ENCODE data around the gene LBP. TPM values are rescaled to one million over a fixed set of nuclear protein-coding genes. Genes with fewer than 3 reads are reported as not detected.

LBP gene
- total and polyA plus RNA-seq, 8 donors = 0.16 to 1.9 (median 0.30) TPM; not detected in 3

DNA sequence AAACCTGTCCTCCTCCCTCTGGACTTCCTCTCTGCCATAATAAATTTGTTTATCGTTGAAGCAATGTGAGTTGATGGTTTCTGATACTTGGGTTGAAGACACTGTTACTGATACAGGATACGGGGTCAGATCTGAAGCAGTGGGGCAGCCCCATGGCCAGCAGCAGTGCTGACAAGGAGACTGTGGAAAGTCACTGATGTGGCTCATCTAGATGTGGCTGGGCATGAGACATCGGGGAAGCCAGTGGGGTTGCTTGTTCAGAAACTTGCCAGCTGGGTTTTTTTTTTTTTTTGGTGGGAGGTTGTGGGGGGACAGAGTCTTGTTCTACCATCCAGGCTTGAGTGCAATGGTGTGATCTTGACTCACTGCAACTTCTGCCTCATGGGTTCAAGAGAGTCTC is 45.0 kb upstream of the LBP start:
- Histone ChIP-seq H3K4me3 (no peak overlapping the region), H3K4me1 (no peaks in the 10 kb centered on the region), H3K27me3 (peaks cover 0 to 4% (median 0%) of the 10 kb centered on the region in 4 donors), H3K27ac (no peak overlapping the region), H3K9me3 (no peaks in the 10 kb centered on the region), H3K36me3 (no peaks in the 10 kb centered on the region)
- WGBS, 2 donors = 83 to 94% methylated on average over 3 of the region's 3 CpGs
- DNase-seq = no peak
- TF ChIP-seq, protein P1, sequence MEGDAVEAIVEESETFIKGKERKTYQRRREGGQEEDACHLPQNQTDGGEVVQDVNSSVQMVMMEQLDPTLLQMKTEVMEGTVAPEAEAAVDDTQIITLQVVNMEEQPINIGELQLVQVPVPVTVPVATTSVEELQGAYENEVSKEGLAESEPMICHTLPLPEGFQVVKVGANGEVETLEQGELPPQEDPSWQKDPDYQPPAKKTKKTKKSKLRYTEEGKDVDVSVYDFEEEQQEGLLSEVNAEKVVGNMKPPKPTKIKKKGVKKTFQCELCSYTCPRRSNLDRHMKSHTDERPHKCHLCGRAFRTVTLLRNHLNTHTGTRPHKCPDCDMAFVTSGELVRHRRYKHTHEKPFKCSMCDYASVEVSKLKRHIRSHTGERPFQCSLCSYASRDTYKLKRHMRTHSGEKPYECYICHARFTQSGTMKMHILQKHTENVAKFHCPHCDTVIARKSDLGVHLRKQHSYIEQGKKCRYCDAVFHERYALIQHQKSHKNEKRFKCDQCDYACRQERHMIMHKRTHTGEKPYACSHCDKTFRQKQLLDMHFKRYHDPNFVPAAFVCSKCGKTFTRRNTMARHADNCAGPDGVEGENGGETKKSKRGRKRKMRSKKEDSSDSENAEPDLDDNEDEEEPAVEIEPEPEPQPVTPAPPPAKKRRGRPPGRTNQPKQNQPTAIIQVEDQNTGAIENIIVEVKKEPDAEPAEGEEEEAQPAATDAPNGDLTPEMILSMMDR (IDR thresholded peaks at IDR 0.05) = no peak
- no peak for ATAC-seq
- no peak for FAIRE-seq
- intact Hi-C loops (cut with DNase I) = no loop called here

DNA sequence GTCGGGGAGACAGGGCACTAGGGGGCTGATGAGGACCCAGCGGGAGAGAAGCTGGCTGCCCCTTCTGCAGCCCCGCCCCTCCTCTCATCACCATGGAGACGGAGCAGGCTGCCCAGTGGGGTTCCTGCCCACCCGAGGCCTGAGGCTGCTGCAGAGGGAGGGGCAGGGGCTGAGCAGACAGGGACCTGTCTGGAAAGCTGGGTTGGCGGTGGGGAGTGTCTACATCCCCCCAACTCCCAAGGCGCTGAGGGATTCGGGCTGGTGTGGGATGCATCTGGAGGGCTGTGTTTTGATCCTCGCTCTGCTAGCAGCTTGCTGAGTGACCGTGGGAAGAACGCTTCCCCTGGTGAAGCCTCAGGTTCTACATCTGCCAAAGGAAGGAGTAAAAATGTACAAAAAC is 43.5 kb upstream of the LBP start:
- DNase-seq = no peak
- WGBS, 2 donors = 21 to 26% methylated on average over 11 of the region's 11 CpGs
- intact Hi-C loops (cut with DNase I) = no loop called here
- TF ChIP-seq, protein P1 (IDR thresholded peaks at IDR 0.05) = no peak
- no peak for FAIRE-seq
- no peak overlapping the region for H3K4me3 ChIP-seq
- peaks cover 0 to 4% (median 0%) of the 10 kb centered on the region in 4 donors for H3K27me3 ChIP-seq
- H3K27ac ChIP-seq = no peak overlapping the region
- no peaks in the 10 kb centered on the region for H3K9me3 ChIP-seq
- H3K36me3 ChIP-seq = no peaks in the 10 kb centered on the region
- no peaks in the 10 kb centered on the region for H3K4me1 ChIP-seq
- ATAC-seq = no peak

DNA sequence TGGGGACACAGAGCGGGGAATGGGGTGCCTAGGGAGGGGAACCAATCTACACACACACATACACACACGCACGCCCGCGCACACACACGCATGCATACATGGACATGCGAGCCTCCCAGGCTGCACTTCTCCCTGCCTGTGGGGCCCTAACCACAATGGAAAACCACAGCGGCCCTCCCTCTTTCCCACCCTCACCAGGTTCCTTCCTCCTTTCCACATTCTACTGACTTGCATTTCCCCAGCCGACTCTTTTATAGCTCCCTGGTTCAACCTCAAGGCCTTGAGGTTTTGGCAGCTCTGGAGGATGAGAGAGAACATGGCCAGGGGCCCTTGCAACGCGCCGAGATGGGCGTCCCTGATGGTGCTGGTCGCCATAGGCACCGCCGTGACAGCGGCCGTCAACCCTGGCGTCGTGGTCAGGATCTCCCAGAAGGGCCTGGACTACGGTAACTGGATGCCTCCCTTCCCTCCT is 42.3 kb upstream of the LBP start, which contains the start of gene BPI:
BPI (plus strand) TSS at position 249 of the 472 bp plus-strand sequence; CDS start at position 317, 68 bp downstream.
- no peak within 1 kb of the TSS for H3K27ac ChIP-seq
- DNase-seq (peak in 1 of 6 donors; percentile 35), ATAC-seq (peak in 2 of 4 donors; percentile 72 to 73), FAIRE-seq (no peak)
- 71 to 77% methylated on average over 21 of the region's 21 CpGs for WGBS, 2 donors
- H3K36me3 ChIP-seq = no peaks in the 10 kb centered on the region
- intact Hi-C loops (cut with DNase I) = no loop called here
- TF ChIP-seq, protein P1 (IDR thresholded peaks at IDR 0.05) = no peak
- peaks cover 0 to 4% (median 0%) of the 10 kb centered on the region in 4 donors for H3K27me3 ChIP-seq
- H3K4me3 ChIP-seq = no peak within 1 kb of the TSS
- no peaks in the 10 kb centered on the region for H3K4me1 ChIP-seq
- H3K9me3 ChIP-seq = no peaks in the 10 kb centered on the region

DNA sequence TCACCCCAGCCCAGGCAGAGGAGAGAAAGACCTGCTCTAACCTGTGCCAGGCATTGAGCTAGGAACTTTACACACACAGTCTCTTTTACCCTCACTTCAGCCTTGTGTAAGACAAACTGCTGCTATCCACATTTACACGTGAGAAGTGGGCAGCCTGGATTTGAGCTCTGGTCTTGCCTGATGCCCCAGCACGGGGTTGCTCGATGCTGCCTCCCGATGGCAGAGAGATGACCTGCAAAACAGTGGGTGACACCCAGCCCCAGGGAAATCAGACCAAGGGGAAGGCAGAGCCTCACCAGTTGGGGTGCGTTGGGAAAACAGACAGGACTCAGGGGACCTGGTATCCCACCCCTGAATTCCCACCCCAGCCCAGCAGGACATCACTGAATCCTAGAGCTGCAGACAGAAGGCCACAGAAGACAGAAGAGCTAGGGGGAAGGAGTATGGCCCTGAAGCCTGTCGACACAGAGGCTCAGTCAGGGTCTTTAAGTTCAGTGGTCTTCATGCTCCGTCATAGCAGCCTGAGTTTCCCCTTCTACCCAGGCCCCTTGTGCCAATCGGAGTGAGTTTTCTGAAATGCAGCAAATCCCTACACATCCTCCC is 41.3 kb upstream of the LBP start:
- WGBS, 2 donors = 35 to 43% methylated on average over 8 of the region's 8 CpGs
- peak in 1 of 4 donors; percentile 25 for ATAC-seq
- Histone ChIP-seq H3K4me3 (no peak overlapping the region), H3K27me3 (peaks cover 0 to 4% (median 0%) of the 10 kb centered on the region in 4 donors), H3K4me1 (no peaks in the 10 kb centered on the region), H3K36me3 (no peaks in the 10 kb centered on the region), H3K9me3 (no peaks in the 10 kb centered on the region), H3K27ac (no peak overlapping the region)
- intact Hi-C loops (cut with DNase I) = no loop called here
- no peak for DNase-seq
- TF ChIP-seq, protein P1 (IDR thresholded peaks at IDR 0.05) = no peak
- no peak for FAIRE-seq

DNA sequence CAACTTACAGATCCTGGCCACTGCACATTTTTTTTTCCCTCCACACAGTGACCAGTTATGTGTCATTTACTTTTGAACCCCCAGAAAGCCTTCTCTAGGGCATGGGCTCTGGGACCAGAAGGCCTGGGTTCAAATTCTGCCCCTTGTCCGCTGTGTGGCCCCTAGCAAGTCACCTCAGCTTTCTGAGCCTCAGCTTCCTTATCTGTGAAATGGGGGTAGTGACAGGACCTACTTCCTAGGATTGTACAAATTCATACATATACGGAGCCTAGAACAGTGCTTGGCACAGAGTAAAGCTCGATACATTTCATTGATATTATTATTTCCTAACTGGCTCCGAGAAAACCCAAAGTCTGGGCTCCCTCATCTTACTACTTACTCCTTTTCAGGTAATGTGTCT is 40.7 kb upstream of the LBP start:
- DNase-seq (no peak), FAIRE-seq (no peak), ATAC-seq (no peak)
- Histone ChIP-seq H3K36me3 (no peaks in the 10 kb centered on the region), H3K27me3 (peaks cover 0 to 4% (median 0%) of the 10 kb centered on the region in 4 donors), H3K9me3 (no peaks in the 10 kb centered on the region), H3K27ac (no peak overlapping the region), H3K4me3 (no peak overlapping the region), H3K4me1 (no peaks in the 10 kb centered on the region)
- TF ChIP-seq, protein P1 (IDR thresholded peaks at IDR 0.05) = no peak
- intact Hi-C loops (cut with DNase I) = no loop called here
- WGBS, 2 donors = 63 to 78% methylated on average over 4 of the region's 4 CpGs
